SJCRH30 (cell line): ENCODE data around the gene INTS14. TPM values are rescaled to one million over a fixed set of nuclear protein-coding genes. Genes with fewer than 3 reads are reported as not detected.
"Not testable (repeated sequence)": the region's sequence is repeated elsewhere in the genome, so short reads cannot be mapped to it uniquely, and the experiment has no call there.

Experiments
- DNase-seq, 2 experiments: peaks; one replicate each; pipeline ENCODE4 v3.0.0-alpha.2; 2015 to 2020
- H3K27ac ChIP-seq: fragments of 250-450 bp; sonication (Bioruptor Pico); 2 replicates; pipeline ENCODE4 v1.5.1; 2020; ENCODE audit warnings: mild to moderate bottlenecking, moderate library complexity
- H3K27me3 ChIP-seq: fragments of 250-450 bp; sonication (Bioruptor Pico); 2 replicates; pipeline ENCODE4 v1.5.1; 2020; ENCODE audit warnings: mild to moderate bottlenecking, moderate library complexity
- H3K36me3 ChIP-seq: fragments of 250-450 bp; sonication (Bioruptor Pico); 2 replicates; pipeline ENCODE4 v1.5.1; 2020; ENCODE audit warnings: mild to moderate bottlenecking, moderate library complexity
- H3K4me1 ChIP-seq: fragments of 250-450 bp; sonication (Bioruptor Pico); 2 replicates; pipeline ENCODE4 v1.5.1; 2020; ENCODE audit warnings: mild to moderate bottlenecking, moderate library complexity
- H3K4me3 ChIP-seq: fragments of 250-450 bp; sonication (Bioruptor Pico); 2 replicates; pipeline ENCODE4 v1.5.1; 2020; ENCODE audit warnings: mild to moderate bottlenecking, moderate library complexity
- H3K9me3 ChIP-seq: fragments of 250-450 bp; sonication (Bioruptor Pico); replicated peaks from 2 replicates; pipeline ENCODE4 v1.5.1; 2020; ENCODE audit warnings: mild to moderate bottlenecking, moderate library complexity
- total RNA-seq: library from RNA; depleted of rRNA; stranded (reverse); fragments of >200 nt; shearing (Covaris generic); gene quantifications from 2 replicates; pipeline ENCODE4 v1.2.3, GENCODE V29; 2014

INTS14 gene
- total RNA-seq, 1 experiment from 2014 or later = 47.6 TPM

DNA sequence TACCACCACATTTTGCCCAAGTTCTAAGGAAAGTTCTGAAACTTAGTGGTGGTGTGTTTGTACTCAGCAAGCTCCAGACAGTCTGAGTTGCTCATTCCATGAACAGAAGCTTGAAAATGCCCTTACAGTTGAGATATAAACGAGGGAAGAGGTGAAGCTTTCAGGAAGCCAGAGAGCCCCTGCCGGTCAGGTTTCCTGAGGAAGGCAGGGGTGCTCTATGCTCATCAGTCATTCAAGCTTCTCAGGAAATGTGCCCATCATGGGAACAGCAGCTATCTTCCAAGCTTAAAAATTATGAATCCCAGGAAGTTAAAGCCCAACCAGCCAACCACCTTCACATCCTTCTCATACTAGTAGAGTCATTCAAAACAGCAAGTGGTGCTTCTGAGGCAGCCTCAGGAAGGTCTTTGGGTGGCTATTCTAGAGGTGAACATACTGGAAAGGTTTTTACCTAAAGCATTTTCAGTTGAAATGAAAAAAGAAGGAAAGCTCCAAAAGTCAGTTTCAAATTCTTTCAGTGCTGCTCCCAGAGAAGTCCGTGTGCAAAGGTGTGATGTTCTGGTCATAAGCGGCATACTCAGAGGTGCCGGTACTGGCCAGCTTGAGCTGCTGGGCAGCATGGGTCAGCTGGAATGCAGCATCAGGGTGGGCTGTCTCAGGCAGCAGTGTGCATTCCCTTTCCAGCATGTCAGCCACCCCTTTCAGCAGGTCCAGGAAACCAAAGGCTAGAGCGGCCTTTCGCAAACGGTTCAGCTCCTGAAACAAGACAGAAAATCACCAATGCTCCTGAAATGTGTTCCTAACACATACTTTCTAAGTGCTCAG lies 31.8 kb downstream of the INTS14 start:
- Histone ChIP-seq H3K4me1 (peaks cover 12% of the 10 kb centered on the region), H3K36me3 (peaks cover 43% of the 10 kb centered on the region), H3K9me3 (no peaks in the 10 kb centered on the region), H3K27me3 (no peaks in the 10 kb centered on the region), H3K4me3 (no peak overlapping the region), H3K27ac (no peak overlapping the region)
- no peak for DNase-seq

DNA sequence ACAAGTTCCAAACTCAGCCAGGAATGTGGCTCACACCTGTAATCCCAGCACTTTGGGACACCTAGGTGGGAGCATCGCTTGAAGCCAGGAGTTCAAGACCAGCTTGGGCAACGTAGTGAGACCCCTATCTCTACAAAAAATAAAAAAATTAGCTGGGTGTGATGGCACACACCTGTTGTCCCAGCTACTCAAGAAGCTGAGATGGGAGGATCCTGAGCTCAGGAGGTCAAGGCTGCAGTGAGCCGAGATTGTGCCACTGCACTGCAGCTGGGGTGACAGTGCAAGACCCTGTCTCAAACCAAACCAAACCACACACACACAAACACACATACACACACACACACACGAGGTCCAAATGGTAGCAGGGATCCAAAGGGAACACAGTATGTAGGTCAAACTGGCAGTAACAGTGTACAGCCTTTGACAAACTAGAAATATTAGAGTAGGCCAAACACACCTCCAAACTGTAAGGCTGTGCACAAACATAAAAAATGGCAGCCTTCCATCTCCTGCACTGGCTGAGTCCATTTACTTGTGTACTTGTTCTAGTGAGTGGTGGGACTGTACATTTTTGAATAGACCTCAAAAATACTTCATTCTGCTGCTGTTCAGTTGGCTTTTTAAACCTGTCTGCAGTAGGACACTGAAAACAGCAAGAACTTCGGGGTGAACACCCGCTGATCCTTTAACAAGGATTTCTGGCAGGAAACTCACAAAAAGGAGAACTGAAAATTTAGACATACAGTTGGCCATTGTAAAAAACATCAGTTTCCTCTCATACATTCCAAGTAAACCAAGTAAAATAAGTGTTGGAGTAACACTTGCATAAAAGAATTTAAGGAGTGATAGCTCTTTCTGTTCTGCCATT lies 33.6 kb downstream of the INTS14 start:
- Histone ChIP-seq H3K9me3 (no peaks in the 10 kb centered on the region), H3K4me1 (no peaks in the 10 kb centered on the region), H3K4me3 (no peak overlapping the region), H3K27me3 (no peaks in the 10 kb centered on the region), H3K36me3 (peaks cover 40% of the 10 kb centered on the region), H3K27ac (no peak overlapping the region)
- DNase-seq = no peak

DNA sequence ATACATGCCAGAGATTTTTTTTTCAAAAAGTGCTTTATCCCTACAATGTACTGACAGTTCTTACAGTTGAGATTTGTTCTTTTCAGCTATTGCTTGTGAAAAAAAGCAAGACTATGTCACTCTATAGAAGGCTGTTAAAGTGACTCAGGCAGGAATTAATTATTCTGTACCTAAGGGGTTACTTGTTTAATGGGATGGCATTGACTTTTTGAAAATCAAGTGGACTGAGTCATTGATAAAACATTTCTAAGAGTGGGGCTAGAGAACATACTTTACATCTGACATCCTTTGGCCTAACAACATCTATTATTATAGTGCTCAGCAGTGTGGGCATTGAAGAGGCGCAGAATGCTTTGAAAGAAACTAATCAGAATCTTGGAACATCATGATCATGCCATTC lies 34.3 kb downstream of the INTS14 start:
- H3K4me3 ChIP-seq = no peak overlapping the region
- H3K36me3 ChIP-seq = peaks cover 46% of the 10 kb centered on the region
- no peak overlapping the region for H3K27ac ChIP-seq
- no peaks in the 10 kb centered on the region for H3K27me3 ChIP-seq
- no peaks in the 10 kb centered on the region for H3K9me3 ChIP-seq
- no peaks in the 10 kb centered on the region for H3K4me1 ChIP-seq
- DNase-seq = no peak

DNA sequence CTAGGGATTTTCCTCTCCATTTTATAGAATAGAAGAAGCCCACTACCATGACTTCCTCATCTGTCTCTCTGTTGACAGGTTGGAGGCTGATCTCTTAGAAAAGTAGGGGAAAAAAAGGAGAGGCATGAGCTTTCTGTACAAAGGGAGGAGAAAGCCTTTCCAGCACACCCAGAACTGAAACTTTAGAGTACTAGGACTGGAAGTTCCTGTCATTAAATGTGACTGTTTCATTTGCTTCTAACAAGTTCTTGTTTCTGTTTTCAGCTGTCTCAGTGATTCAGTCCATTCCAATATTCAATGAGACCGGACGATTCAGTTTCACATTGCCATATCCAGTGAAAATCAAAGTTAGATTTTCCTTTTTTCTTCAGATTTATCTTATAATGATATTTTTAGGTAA lies 39.0 kb downstream of the INTS14 start:
- Histone ChIP-seq H3K9me3 (no peaks in the 10 kb centered on the region), H3K4me1 (no peaks in the 10 kb centered on the region), H3K36me3 (peaks cover 69% of the 10 kb centered on the region), H3K4me3 (no peak overlapping the region), H3K27me3 (no peaks in the 10 kb centered on the region), H3K27ac (no peak overlapping the region)
- DNase-seq = no peak

DNA sequence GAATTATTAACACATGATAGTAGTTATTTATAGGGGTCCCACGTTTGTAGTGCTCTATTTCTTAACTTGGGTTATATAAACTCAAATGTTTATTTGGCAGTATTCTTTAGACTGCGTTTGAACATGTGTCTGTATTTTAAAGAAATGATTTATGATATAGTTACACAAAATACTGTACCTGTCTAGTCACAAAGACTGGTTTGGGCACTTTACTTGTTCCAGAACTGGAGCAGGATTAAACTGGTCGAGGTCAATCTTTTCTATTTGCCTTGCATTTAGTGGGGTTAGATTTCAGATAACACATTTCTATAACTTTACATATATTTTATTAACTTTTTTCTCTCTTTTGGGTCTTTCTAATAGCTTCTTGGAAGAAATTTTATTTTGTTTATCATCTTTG lies 41.2 kb downstream of the INTS14 start:
- no peak for DNase-seq
- no peaks in the 10 kb centered on the region for H3K4me1 ChIP-seq
- peaks cover 81% of the 10 kb centered on the region for H3K36me3 ChIP-seq
- no peak overlapping the region for H3K27ac ChIP-seq
- no peaks in the 10 kb centered on the region for H3K9me3 ChIP-seq
- H3K27me3 ChIP-seq = no peaks in the 10 kb centered on the region
- no peak overlapping the region for H3K4me3 ChIP-seq

DNA sequence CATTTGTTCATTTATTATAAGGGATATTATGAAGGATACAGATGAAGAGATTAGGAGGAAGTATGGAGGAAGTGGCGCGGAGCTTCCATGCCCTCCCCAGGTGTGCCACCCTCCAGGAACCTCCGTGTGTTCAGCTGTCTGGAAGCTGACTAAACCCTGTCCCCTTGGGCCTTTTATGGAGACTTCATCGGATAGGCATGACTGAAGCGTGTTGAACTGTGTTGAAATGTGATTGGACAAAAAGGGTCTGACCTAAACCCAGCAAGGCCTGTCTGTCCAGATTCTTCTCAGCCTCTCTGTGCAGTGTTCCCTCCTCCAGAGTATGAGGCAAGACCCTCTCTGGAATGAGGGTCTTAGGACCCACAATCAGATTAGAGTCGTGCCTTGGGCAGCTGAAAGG lies 49.0 kb downstream of the INTS14 start:
- Histone ChIP-seq H3K4me3 (no peak overlapping the region), H3K4me1 (no peaks in the 10 kb centered on the region), H3K27ac (no peak overlapping the region), H3K9me3 (no peaks in the 10 kb centered on the region), H3K36me3 (peaks cover 82% of the 10 kb centered on the region), H3K27me3 (no peaks in the 10 kb centered on the region)
- no peak for DNase-seq

DNA sequence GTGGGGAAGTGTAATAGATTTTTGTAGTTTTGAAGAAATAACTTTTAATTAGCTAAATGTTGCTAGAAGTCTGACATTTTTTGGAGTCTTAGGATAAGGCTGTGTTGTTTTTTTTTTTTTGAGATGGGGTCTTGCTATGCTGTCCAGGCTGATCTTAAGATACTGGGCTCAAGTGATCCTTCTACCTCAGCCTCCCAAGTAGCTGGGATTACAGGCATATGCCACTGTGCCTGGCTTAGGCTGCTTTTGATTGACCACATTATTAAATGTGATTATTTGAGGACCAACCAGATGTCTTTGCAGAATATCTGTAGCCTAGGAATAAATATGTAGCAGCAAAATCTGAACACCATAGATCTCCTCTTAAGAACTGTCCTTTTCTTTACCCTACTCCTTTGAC lies 51.0 kb downstream of the INTS14 start:
- Histone ChIP-seq H3K36me3 (peaks cover 78% of the 10 kb centered on the region), H3K9me3 (no peaks in the 10 kb centered on the region), H3K4me1 (no peaks in the 10 kb centered on the region), H3K4me3 (no peak overlapping the region), H3K27ac (no peak overlapping the region), H3K27me3 (no peaks in the 10 kb centered on the region)
- no peak for DNase-seq

DNA sequence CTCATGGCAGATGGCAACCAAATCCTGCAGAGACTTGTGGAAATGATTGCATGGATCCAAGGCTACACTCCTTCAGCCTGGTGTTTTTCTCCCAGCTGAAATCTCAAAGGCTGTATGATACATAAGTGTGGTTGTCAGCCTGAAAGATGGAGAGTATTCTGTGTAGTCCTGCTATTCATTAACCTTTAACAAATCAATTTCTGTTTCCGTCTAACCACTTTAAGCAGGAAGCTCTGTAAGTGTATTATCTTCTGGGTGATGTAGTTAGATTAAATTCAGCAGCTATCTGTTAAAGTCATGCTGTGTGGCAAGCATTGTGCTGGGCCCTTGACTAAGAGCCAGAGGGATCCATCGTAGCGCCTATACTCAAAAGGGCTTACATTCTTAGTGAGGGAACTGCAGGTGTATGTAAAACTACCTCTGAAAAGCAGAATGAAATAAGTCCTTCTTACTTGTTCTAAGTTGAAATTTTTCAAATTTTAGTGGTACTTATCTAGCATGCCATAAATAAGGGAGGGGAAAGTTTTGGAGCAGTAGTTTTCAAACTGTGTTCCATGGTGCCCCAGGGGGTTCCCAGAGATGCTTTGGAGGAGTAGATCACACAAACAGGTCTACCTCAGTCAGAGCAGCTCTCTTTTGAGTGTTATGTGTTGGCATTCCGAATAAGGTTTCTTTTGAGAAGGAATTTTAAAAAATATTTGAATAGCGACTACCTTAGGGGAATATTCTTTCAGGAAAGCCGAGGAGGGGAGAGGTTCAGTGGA lies 51.8 kb downstream of the INTS14 start:
- DNase-seq = no peak
- Histone ChIP-seq H3K36me3 (peaks cover 75% of the 10 kb centered on the region), H3K4me1 (no peaks in the 10 kb centered on the region), H3K4me3 (no peak overlapping the region), H3K27ac (no peak overlapping the region), H3K9me3 (no peaks in the 10 kb centered on the region), H3K27me3 (no peaks in the 10 kb centered on the region)

DNA sequence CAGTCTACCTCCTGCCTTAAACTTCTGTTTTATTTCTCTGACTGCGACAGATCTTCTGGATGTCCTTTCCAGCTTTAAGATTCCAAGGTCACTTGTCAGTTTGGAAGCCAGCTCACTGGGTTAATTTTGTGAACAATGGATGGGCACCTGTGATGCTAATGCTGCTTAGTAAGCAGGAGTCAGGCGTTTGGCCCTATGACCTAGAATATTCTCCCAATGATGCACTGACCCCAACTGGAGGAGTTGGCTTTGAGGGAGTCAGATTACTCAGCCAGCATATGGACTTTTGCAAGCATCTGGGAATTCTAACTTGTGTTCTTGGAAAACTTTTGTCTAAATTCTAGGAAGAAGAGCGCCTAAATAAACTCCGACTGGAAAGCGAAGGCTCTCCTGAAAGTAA lies 52.6 kb downstream of the INTS14 start:
- DNase-seq = no peak
- H3K9me3 ChIP-seq = no peaks in the 10 kb centered on the region
- H3K4me3 ChIP-seq = no peak overlapping the region
- H3K36me3 ChIP-seq = peaks cover 75% of the 10 kb centered on the region
- H3K27ac ChIP-seq = no peak overlapping the region
- H3K27me3 ChIP-seq = no peaks in the 10 kb centered on the region
- no peaks in the 10 kb centered on the region for H3K4me1 ChIP-seq

DNA sequence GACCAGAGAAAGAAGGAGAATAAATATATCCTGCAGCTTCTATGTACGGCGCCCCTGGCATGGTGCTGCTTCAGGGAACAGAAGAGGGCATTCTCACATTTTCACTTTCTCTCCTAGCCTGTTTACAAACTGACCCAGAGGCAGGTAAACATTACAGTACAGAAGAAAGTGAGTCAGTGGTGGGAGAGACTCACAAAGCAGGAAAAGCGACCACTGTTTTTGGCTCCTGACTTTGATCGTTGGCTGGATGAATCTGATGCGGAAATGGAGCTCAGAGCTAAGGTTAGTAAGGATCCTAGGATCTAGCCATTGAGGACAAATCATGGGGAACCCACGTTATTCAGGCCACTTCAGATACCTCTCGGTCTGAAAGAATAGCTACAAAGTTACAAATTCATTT lies 54.3 kb downstream of the INTS14 start:
- no peak overlapping the region for H3K4me3 ChIP-seq
- no peak overlapping the region for H3K27ac ChIP-seq
- DNase-seq = no peak
- no peaks in the 10 kb centered on the region for H3K27me3 ChIP-seq
- H3K4me1 ChIP-seq = no peaks in the 10 kb centered on the region
- peaks cover 62% of the 10 kb centered on the region for H3K36me3 ChIP-seq
- H3K9me3 ChIP-seq = no peaks in the 10 kb centered on the region

DNA sequence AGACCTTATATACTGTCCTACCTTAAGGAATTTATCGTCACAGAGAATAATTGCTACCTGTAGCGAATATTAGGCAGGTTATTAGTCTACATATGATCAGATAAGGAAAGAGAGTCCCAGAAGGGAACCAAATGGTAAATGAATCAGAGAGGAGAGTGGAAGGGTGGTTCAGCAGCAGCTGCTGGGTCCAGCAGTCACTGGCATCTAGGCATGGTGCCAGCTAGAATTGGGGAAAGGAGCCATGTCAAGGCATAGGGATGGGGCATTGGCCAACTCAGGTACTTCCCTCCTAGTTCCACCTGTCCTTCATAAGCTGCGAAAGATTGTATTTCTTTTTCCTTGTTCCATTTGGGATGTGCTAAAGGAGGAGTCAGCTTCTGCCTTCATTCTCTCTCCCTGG lies 57.2 kb downstream of the INTS14 start:
- no peak overlapping the region for H3K27ac ChIP-seq
- peak in 1 of 2 experiments; percentile 24 for DNase-seq
- peaks cover 35% of the 10 kb centered on the region for H3K36me3 ChIP-seq
- H3K27me3 ChIP-seq = no peaks in the 10 kb centered on the region
- H3K4me3 ChIP-seq = no peak overlapping the region
- H3K4me1 ChIP-seq = peaks cover 17% of the 10 kb centered on the region
- no peaks in the 10 kb centered on the region for H3K9me3 ChIP-seq

DNA sequence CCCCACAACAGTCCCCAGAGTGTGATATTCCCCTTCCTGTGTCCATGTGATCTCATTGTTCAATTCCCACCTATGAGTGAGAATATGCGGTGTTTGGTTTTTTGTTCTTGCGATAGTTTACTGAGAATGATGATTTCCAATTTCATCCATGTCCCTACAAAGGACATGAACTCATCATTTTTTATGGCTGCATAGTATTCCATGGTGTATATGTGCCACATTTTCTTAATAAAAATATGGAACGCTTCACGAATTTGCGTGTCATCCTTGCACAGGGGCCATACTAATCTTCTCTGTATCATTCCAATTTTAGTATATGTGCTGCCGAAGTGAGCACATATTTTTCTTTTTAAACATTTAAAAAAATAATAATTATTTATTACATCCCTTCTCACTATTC lies 58.1 kb downstream of the INTS14 start:
- H3K9me3 ChIP-seq, H3K27ac ChIP-seq, H3K27me3 ChIP-seq, DNase-seq, H3K4me3 ChIP-seq: not testable (repeated sequence)
- Histone ChIP-seq H3K4me1 (peaks cover 17% of the 10 kb centered on the region), H3K36me3 (peaks cover 27% of the 10 kb centered on the region)

DNA sequence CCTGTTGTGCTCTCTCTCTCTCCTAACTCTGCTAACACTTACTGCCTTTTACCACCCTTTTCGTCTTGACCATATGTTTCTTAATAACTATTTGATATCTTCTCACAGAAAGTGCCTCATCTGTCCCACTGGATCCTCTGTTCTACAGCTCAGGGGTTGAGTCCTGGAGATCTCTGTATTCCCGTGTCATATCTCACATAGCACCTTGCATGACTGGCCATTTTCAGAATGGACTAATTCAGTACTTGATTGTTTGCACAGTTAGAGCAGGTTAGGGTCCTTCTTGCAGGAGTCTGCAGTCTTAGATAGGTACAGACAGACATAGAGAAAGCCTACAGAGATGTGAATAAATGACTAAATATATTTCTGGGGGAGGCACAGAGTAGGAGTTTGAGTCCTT lies 59.7 kb downstream of the INTS14 start:
- no peak for DNase-seq
- H3K4me3 ChIP-seq = no peak overlapping the region

DNA sequence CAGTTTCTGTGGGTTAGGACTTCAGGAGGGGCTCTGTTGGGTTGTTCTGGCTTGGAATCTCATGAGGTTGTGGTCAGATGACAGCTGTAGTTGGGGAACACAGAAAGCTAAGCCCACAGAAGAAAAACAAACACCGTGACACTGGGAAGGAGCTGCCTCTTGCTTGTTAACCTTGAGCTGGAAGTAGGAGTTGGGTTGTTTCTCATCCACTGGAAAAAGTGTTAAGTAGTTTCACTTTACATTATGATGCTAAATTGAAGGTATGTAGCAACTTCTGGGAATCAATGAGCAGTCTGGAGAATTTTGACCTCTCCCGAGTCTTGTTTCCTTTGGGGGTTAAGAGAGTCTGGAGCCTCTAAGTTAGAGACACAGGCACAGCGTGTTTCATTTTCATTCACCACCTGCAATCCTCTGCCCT lies 60.2 kb downstream of the INTS14 start:
- Histone ChIP-seq H3K4me1 (peaks cover 22% of the 10 kb centered on the region), H3K27ac (no peak overlapping the region), H3K9me3 (no peaks in the 10 kb centered on the region), H3K4me3 (no peak overlapping the region), H3K36me3 (peaks cover 16% of the 10 kb centered on the region), H3K27me3 (no peaks in the 10 kb centered on the region)
- peak; percentile 70 to 88 for DNase-seq

More for the DNA sequence above, 59.7 kb downstream of the INTS14 start:
- H3K27ac ChIP-seq = no peak overlapping the region
- H3K27me3 ChIP-seq = no peaks in the 10 kb centered on the region
- H3K9me3 ChIP-seq = no peaks in the 10 kb centered on the region
- peaks cover 22% of the 10 kb centered on the region for H3K4me1 ChIP-seq
- peaks cover 20% of the 10 kb centered on the region for H3K36me3 ChIP-seq

DNA sequence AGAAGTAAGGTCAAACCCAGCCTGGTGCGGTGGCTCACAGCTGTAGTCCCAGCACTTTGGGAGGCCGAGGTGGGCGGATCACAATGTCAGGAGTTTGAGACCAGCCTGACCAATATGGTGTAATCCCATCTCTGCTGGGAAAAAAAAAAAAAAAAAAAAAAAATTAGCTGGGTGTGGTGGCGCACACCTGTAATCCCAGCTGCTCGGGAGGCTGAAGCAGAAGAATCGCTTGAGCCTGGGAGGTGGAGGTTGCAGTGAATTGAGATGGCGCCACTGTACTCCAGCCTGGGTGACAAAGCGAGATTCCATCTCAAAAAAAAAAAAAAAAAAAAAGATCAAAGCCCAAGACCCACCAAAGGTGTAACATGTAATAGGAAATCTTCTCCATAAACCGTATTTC lies 61.6 kb downstream of the INTS14 start:
- DNase-seq, H3K4me3 ChIP-seq, H3K9me3 ChIP-seq, H3K27me3 ChIP-seq, H3K36me3 ChIP-seq, H3K27ac ChIP-seq: not testable (repeated sequence)
- peaks cover 22% of the 10 kb centered on the region for H3K4me1 ChIP-seq
